ENCODE data around the gene RNF157. TPM values are rescaled to one million over a fixed set of nuclear protein-coding genes. Genes with fewer than 3 reads are reported as not detected.

RNF157 gene
- total RNA-seq, 1 experiment from 2014 or later, result 3.0 TPM

DNA sequence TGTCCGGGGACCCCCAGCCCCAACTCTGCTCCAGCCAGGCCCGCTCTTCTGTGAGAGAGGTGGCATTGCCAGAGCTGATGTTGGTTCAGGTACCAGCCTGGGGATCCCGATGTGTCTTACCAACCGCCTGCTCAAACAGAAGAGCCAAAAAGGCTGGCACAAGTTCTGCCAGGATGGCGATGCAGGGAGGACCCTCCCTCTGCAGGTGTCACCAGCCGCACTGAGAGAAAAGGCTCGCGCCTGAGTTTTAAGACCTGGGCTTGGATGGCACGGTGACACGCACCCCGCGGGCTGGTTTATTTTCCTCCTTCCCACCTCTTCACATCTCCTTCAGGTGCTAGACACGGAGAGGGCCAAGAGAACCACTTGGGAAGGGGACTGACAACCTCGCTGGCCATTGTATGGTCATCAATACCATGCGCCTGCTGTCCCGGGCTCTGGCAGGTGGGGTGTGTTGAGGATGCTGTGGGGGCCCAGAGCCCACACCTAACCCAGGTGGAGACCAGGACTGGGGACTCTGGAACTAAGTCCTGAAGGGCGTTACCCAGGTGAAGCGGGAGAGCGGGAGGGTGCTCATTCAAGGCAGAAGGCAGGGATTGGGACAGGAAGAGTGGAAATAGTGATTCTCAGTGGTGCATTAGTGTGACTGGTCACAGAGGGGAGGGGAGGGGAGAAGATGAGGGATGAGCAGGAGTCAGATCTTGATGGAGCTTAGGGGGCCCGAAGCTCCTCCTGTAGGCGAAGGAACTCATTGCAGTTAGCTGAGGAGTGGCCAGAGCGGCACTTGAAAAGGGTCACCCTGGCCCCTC is 115.5 kb downstream of the RNF157 start:
- no peak for DNase-seq (ENCODE audit: low read depth)

DNA sequence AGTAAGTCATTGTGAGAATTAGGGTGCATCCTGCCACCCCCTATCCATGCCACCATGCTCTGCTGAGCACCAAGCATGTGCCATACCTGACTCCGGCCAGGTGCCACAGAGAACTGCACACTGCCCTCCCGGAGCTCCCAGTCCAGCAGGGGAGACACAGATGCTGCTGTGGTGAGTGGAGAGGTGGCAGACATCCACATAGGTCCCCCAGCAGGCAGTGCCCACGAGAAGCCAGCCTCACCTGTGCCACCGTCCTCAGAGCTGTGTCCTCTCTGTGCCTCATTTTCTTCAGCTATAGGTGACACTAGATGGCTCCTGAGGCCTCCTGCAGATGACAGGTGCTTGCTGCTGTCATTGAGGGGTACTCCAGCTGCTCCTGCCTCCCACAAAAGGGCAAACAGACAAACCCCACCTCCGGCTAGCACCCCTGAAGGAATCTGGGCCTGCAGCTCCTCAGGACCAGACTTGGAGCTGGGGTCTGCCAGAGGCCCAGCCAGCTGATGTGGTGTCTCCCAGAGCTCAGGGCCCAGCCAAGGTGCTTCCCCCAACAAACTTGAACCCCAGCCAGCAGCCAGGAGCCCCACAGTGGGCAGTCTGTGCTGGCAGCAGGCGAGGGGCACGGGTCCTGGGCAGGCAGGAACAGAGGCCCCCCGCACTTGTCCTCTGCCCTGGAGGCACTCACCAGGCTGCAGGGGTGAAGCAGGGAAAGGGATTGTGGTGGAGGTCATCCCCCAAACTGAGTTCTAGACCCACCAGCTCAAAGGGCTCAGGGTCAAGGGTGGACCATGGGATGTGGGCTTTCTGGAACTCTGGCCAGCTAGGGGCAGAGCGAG is 116.3 kb downstream of the RNF157 start:
- DNase-seq (ENCODE audit: low read depth), result no peak

- DNase-seq (ENCODE audit: low read depth), result no peak
Measured at GRCh38 chr17:76123191-76123499, 117.1 kb downstream of the RNF157 start.

- DNase-seq (ENCODE audit: low read depth), result no peak
Measured at GRCh38 chr17:76122431-76123190, 117.7 kb downstream of the RNF157 start.

DNA sequence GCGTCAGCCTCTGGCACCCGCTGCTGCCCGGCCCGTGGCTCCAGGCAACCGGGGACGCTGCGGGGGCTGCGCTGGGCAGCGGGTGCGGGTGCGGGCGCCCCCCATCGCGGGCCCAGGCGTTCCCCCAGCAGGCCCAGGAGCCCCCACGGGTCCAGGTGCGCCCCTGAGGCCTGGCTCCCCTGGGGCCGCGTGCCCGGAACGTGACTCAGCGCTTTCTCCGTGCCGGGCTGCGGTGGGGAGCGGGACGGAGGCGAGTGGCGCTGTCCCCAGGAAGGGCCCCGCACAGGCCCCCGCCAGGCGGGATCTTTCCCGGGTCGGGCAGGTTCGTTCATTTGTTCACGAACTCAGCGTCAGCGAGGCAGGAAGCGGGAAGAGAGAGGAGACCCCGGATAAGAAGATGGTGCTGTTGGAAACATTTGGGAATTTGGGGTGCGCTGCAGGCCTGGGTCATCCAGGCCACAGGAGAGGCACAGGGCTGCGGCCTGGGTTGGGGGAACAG is 118.3 kb downstream of the RNF157 start:
- DNase-seq (ENCODE audit: low read depth), result no peak

DNA sequence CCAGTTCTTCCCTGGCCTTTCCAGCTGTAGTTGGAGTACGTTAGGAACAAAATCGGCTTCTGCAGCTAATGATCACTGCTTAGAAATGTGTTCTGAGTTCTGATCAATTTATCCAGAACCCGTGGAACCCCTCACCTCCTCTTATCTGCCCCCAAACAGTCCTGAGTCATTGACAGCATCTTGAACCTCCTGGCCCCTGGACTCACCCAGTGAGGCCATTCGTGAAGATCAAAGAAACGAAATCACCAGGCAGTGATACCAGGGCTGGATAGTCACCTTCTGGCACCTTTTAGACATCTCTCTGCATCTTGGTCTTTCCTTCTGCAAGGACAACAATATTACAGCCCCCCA is 119.7 kb downstream of the RNF157 start:
- DNase-seq (ENCODE audit: low read depth), result no peak

- DNase-seq (ENCODE audit: low read depth), result no peak
Measured at GRCh38 chr17:76119409-76120371, 120.6 kb downstream of the RNF157 start.

GRCh38 chr17:76115138-76115754 is 125.0 kb downstream of the RNF157 start:
- DNase-seq (ENCODE audit: low read depth), result no peak

GRCh38 chr17:76111956-76112355 is 128.3 kb downstream of the RNF157 start:
- DNase-seq (ENCODE audit: low read depth), result no peak

GRCh38 chr17:76107509-76107908 is 132.8 kb downstream of the RNF157 start:
- DNase-seq (ENCODE audit: low read depth), result no peak

DNA sequence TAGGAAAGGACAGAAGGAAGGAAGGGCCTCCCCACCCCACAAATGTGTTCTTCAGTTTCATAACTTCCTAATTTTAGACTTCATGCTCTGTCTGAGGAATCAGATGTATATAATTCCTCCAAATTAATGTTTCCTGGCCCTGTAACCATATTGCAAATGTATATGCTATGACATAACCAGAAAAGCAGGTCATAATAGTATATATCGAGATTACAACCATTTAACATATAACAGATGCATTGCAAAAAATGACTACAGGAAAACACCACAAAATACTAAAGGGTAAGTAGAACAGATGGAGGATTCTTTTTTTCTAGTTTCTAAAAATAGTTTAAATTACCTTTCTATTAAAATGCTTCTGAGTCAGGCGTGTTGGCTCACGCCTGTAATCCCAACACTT is 133.6 kb downstream of the RNF157 start:
- no peak for DNase-seq (ENCODE audit: low read depth)

DNA sequence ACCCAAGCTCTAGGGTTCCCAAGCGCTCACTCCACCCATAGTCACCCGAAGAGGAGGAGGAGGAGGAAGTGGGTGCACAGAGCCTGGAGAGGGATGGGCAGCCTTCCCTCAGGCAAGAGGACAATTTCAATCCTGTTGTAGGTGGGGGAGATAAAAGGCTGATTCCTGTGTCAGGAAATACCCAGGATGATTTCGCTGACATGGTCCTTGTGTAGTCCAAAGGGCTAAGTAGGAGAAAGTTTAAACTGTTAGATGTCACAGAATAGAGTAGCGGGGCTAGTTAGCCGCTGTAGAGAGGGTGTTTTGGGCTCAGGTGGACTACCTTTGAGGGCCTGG is 135.4 kb downstream of the RNF157 start:
- DNase-seq (ENCODE audit: low read depth), result no peak

DNA sequence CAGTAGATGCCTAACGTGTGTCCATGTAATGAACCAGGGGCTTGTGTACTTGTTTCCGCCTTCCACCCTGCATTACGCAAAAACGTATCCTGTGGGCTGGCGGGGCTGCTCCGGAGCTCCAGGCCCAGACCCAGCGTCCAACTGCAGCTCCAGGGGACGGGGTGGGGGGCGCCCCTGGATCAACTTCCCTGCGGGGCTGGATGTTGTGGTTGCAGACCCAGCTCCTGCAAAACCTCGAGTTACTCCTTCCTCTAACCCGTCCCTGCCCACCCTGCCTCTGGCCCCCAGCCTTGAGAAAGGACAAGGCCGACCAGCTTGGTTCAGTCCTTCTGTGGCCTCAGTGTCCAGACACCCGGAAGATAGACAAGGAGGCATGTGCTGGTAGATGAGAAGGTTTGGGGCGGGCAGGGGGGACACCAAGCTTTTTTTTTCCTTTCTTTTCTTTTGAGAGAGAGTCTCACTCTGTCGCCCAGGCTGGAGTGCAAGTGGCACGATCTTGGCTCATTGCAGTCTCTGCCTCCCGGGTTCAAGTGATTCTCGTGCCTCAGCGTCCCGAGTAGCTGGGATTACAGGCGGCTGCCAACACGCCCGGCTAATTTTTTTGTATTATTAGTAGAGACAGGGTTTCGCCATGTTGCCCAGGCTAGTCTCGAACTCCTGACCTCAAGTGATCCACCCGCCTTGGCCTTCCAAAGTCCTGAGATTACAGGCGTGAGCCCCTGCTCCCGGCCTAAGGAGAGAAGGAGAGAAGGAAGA is 136.0 kb downstream of the RNF157 start:
- DNase-seq (ENCODE audit: low read depth), result no peak

DNA sequence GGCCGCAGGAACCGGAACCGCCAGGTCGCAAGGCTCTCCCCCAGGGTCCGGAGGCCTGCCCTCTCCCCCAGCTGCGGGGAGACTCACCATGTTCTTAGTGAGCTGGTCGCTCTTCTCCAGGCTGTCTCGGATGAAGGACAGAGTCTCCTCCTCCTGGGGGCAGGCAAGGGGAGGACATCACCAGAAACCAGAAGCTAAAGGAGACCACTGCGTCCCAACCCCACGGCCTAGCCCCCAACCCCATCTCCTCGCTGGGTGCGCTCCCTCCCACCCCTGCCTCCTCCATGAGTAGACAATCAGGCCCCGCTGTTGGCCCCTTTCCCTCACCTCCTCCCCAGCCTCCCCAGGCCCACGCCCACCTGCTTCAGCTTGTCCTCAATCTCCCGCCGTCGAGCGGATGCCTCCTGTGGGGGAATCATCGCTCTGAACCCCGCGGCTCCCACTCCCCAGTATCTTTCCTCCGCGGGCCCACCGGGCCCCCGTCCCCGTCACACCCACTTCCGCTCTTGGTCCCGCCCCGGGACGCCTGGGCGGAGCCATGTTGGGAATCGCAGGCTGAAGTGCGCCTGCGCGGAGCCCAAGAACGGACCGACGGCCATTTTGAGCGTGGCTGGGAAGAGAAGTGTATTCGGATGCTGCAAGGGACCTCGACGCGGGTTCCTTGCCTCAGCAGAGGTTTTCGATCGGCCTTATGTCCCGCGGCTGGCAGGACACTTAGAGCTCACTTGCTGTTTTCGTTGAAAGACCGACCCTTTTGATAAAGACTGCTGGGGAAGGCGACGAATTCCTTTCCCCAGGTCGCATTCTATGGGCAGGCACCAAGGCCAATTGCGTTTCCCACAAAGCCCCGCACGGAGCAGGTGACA is 136.8 kb downstream of the RNF157 start, which contains the start of gene EXOC7:
Gene EXOC7, minus strand, starts transcription at position 514 of the 866 bp plus-strand sequence. Its CDS starts 95 bp downstream, at position 419.
- DNase-seq (ENCODE audit: low read depth), result peak; percentile 85

GRCh38 chr17:76102944-76103273 is 137.4 kb downstream of the RNF157 start:
- no peak for DNase-seq (ENCODE audit: low read depth)

GRCh38 chr17:76097716-76098295 is 142.5 kb downstream of the RNF157 start:
- no peak for DNase-seq (ENCODE audit: low read depth)

DNA sequence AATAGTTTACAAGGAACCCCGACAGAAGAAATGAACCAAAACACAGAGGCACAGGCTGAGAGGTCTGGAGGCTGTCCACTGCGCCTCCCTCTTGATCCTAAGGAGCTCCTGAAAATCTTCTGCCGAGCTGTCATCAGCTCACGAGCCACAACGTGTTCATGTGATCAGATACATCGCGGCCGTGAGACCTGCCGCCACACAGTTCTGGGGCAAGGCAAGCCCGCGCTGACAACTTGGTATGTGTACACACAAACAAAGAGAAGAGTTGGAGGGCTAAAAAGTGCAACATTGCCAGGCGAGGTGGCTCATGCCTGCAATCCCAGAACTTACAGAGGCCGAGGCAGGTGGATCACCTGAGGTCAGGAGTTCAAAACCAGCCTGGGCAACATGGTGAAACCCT is 144.3 kb downstream of the RNF157 start:
- DNase-seq (ENCODE audit: low read depth), result no peak

GRCh38 chr17:76094046-76094445 is 146.2 kb downstream of the RNF157 start:
- no peak for DNase-seq (ENCODE audit: low read depth)

Measured in LHCN-M2 (cell line).